Endothelial cell of umbilical vein (primary cell): ENCODE measurements around the gene MYLK. TPM values are rescaled to one million over a fixed set of nuclear protein-coding genes. Genes with fewer than 3 reads are reported as not detected.

Experiments used
- BruUV-seq: library from RNA; stranded (reverse); fragments of 400-500 nt; replicated peaks from 2 replicates; lab custom pipeline; 2021; lab: Mats Ljungman, UMichigan
- CTCF ChIA-PET: fragments of 300-600, 350-600 bp; sonication (Branson Sonifier 250); formaldehyde crosslinking; loops from one replicate; lab custom pipeline; 2021; ENCODE audit warnings: antibody characterized with exemption, inconsistent platforms; lab: Charles Lee
- POLR2A ChIA-PET: fragments of 300-600, 350-600 bp; sonication (Branson Sonifier 250); formaldehyde crosslinking; loops from one replicate; lab custom pipeline; 2021; ENCODE audit warnings: antibody characterized with exemption, inconsistent platforms; lab: Charles Lee
- DNase-seq: peaks from one replicate; pipeline ENCODE4 v3.0.0-alpha.2; 2011; ENCODE audit warnings: low read depth, low spot score
- FAIRE-seq: peaks from 2 replicates; lab custom pipeline; 2011; peaks lifted over from hg19 to GRCh38; lab: Jason Lieb, UNC
- H2AFZ ChIP-seq: 2 replicates; pipeline ENCODE4 v1.6.0; 2012; ENCODE audit warnings: low read depth, low read length, control low read depth, inconsistent platforms
- H3K27ac ChIP-seq: 2 replicates; pipeline ENCODE4 v1.5.1; 2011; ENCODE audit warnings: low read depth, mild to moderate bottlenecking, control low read depth, low read length, moderate library complexity; ENCODE audit not compliant: insufficient read depth
- H3K27me3 ChIP-seq, 2 experiments: 2 replicates each; pipeline versions ENCODE4 v1.6.0 to v1.6.1; 2011; ENCODE audit warnings: low read length in 2 of 2, mixed read lengths in 1 of 2; ENCODE audit not compliant: control insufficient read depth in 2 of 2, insufficient read depth in 2 of 2
- H3K36me3 ChIP-seq, 2 experiments: 2 replicates in 1 of 2; 3 replicates in 1 of 2; pipeline ENCODE4 v1.5.1; 2011; ENCODE audit warnings: low read length in 2 of 2, mild to moderate bottlenecking in 1 of 2, moderate library complexity in 1 of 2; ENCODE audit not compliant: control insufficient read depth in 2 of 2, insufficient read depth in 2 of 2; ENCODE audit errors: extremely low read depth in 1 of 2
- H3K4me1 ChIP-seq: 3 replicates; pipeline ENCODE4 v1.5.1; 2011; ENCODE audit warnings: mild to moderate bottlenecking, low read length; ENCODE audit not compliant: control insufficient read depth, insufficient read depth; ENCODE audit errors: extremely low read depth
- H3K4me2 ChIP-seq: 2 replicates; pipeline ENCODE4 v1.6.1; 2011; ENCODE audit warnings: low read length, control low read depth, mixed read lengths; ENCODE audit not compliant: insufficient read depth
- H3K4me3 ChIP-seq, 3 experiments: fragments of 200-600 bp in 1 of 3; sonication (generic), shearing (Covaris generic) in 1 of 3; replicated peaks in 1 of 3; 2 replicates each; pipeline ENCODE4 v1.5.1; 2011 to 2016; ENCODE audit warnings: control low read depth in 3 of 3, low read length in 3 of 3, mild to moderate bottlenecking in 2 of 3, inconsistent platforms in 1 of 3, low read depth in 1 of 3, moderate library complexity in 1 of 3; ENCODE audit not compliant: insufficient read depth in 1 of 3
- H3K79me2 ChIP-seq: 2 replicates; pipeline ENCODE4 v1.6.0; 2012; ENCODE audit warnings: low read length, inconsistent platforms; ENCODE audit not compliant: control insufficient read depth, insufficient read depth
- H3K9ac ChIP-seq: replicated peaks from 2 replicates; pipeline ENCODE3; 2011; ENCODE audit warnings: low read length, control low read depth; ENCODE audit not compliant: insufficient read depth; ENCODE audit errors: extremely low read depth
- H3K9me1 ChIP-seq: replicated peaks from 3 replicates; pipeline ENCODE4 v1.6.0; 2011; ENCODE audit warnings: mild to moderate bottlenecking, low read length; ENCODE audit not compliant: control insufficient read depth, insufficient read depth; ENCODE audit errors: extremely low read depth
- H3K9me3 ChIP-seq: replicated peaks from 2 replicates; pipeline ENCODE4 v1.5.1; 2012; ENCODE audit warnings: low read length, inconsistent platforms; ENCODE audit not compliant: control insufficient read depth, insufficient read depth
- H4K20me1 ChIP-seq: replicated peaks from 2 replicates; pipeline ENCODE3; 2011; ENCODE audit warnings: mild to moderate bottlenecking, low read length; ENCODE audit not compliant: control insufficient read depth, insufficient read depth; ENCODE audit errors: extremely low read depth
- EZH2 ChIP-seq: IDR thresholded peaks from 2 replicates; pipeline ENCODE4 v1.6.1; 2012; ENCODE audit warnings: borderline replicate concordance, low read depth, mild to moderate bottlenecking, moderate library complexity, low read length, inconsistent platforms; ENCODE audit not compliant: severe bottlenecking
- FOS ChIP-seq: IDR thresholded peaks from 2 replicates; pipeline ENCODE4 v1.6.1; 2011; ENCODE audit warnings: mild to moderate bottlenecking, low read length, moderate library complexity, borderline replicate concordance; ENCODE audit not compliant: insufficient read depth
- GATA2 ChIP-seq: IDR thresholded peaks from 2 replicates; pipeline ENCODE4 v1.7.0; 2011; ENCODE audit warnings: low read depth, mild to moderate bottlenecking, moderate library complexity, mixed read lengths, low read length; ENCODE audit not compliant: insufficient read length, insufficient read depth
- JUN ChIP-seq: IDR thresholded peaks from 2 replicates; pipeline ENCODE4 v1.6.1; 2011; ENCODE audit warnings: borderline replicate concordance, low read depth; ENCODE audit not compliant: insufficient read length, insufficient read depth
- MYC ChIP-seq: IDR thresholded peaks from one replicate; pipeline ENCODE4 v1.6.1; 2011; ENCODE audit warnings: mild to moderate bottlenecking, low read depth, low read length
- POLR2A ChIP-seq: IDR thresholded peaks from 2 replicates; pipeline ENCODE4 v1.6.1; 2012; ENCODE audit warnings: low read depth, mild to moderate bottlenecking, control low read depth, low read length
- POLR2AphosphoS5 ChIP-seq: IDR thresholded peaks from 2 replicates; pipeline ENCODE4 v1.6.1; 2012; ENCODE audit warnings: low read depth, mild to moderate bottlenecking, control low read depth, low read length, moderate library complexity; ENCODE audit not compliant: insufficient read depth
- dilution Hi-C: fragments of 300-500 bp; cut with MboI; formaldehyde crosslinking; loops from one replicate; pipeline ENCODE4 v1.15.0; 2019; ENCODE audit warnings: low sequenced_read_pairs; ENCODE audit not compliant: extremely low pct_ligation_motif_present
- intact Hi-C: fragments of 100-400 bp; cut with micrococcal nuclease; formaldehyde crosslinking; loops from one replicate; pipeline ENCODE4 v1.10.0; 2022
- polyA plus RNA-seq, 4 experiments: library from polyadenylated mRNA; depleted of rRNA in 3 of 4; stranded (reverse) in 3 of 4; unstranded in 1 of 4; fragments of >200 nt; gene quantifications; 2 replicates each; pipeline versions ENCODE4 v1.2.1 to v1.2.3, GENCODE V29; 2011 to 2012; ENCODE audit warnings: missing spikeins in 1 of 4
- total RNA-seq: library from RNA; stranded (reverse); gene quantifications from 2 replicates; pipeline ENCODE4 v1.2.3, GENCODE V29; 2021
- TF ChIP-seq, protein P1 (sequence below), 2 donors: IDR thresholded peaks; 1 replicate in 1 of 2; 2 replicates in 1 of 2; pipeline ENCODE4 v1.5.1; 2011; ENCODE audit warnings: low read length in 2 of 2, mild to moderate bottlenecking in 2 of 2, moderate library complexity in 2 of 2, control low read depth in 1 of 2, inconsistent platforms in 1 of 2, low read depth in 1 of 2; ENCODE audit not compliant: insufficient read depth in 1 of 2; ENCODE audit errors: extremely low read depth in 1 of 2
- TF ChIP-seq, protein P2 (sequence below): IDR thresholded peaks from 2 replicates; pipeline ENCODE4 v1.6.1; 2011; ENCODE audit not compliant: insufficient read depth, insufficient read length

Gene MYLK
- total and polyA plus RNA-seq, 2 donors (not counting 3 experiments of a cell fraction or from before 2014, with no cell fraction given): 10.0 to 22.2 TPM

DNA sequence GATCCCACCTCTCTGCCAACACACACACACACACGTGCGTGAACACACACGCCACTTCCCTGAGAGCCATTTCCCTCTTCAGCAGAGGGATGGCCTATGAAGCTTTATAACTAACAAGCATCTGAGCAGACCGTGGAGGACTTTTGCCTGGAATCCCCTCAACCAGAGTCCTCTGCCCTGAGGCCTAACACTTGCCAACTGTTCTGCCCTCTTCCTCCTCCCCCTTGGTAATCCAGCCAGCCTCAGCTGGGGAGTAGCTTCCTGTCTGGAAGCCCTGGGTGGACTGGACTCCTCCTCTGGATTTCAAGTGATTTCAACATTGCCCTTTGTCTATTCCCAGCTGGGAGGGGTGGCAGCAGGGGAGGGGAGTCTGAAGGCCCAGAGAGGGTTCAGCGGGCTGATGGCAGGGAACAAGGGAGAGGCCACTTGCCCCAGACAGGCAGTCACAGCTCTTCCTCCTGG is 230.9 kb downstream of the MYLK start:
- no peaks in the 10 kb centered on the region for H3K27me3 ChIP-seq
- H3K36me3 ChIP-seq: no peaks in the 10 kb centered on the region
- peak overlapping the region; percentile 17 for H2AFZ ChIP-seq
- peak; percentile 90 for FAIRE-seq
- intact Hi-C loops (loop anchor here (10.0 kb wide), 1 partner anchor 232 kb away; the partner anchor contains the start of gene MYLK), dilution Hi-C loops (no loop called here)
- ChIA-PET POLR2A (no interaction called here), CTCF (interaction anchor here (0.7 to 9.1 kb wide), 19 partner anchors 8 to 354 kb away, joined by 3 to 299 read pairs (median 8); no protein-coding TSS in a partner anchor)
- peaks cover 22% of the 10 kb centered on the region for H3K4me1 ChIP-seq
- TF ChIP-seq POLR2A (no peak), MYC (no peak), POLR2AphosphoS5 (no peak), GATA2 (no peak), JUN (no peak), FOS (no peak), EZH2 (no peak)
- TF ChIP-seq, protein P1, sequence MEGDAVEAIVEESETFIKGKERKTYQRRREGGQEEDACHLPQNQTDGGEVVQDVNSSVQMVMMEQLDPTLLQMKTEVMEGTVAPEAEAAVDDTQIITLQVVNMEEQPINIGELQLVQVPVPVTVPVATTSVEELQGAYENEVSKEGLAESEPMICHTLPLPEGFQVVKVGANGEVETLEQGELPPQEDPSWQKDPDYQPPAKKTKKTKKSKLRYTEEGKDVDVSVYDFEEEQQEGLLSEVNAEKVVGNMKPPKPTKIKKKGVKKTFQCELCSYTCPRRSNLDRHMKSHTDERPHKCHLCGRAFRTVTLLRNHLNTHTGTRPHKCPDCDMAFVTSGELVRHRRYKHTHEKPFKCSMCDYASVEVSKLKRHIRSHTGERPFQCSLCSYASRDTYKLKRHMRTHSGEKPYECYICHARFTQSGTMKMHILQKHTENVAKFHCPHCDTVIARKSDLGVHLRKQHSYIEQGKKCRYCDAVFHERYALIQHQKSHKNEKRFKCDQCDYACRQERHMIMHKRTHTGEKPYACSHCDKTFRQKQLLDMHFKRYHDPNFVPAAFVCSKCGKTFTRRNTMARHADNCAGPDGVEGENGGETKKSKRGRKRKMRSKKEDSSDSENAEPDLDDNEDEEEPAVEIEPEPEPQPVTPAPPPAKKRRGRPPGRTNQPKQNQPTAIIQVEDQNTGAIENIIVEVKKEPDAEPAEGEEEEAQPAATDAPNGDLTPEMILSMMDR (IDR thresholded peaks at IDR 0.05; ENCODE audit: extremely low read depth in 1 of 2, insufficient read depth in 1 of 2, low read depth in 1 of 2, low read length in 2 of 2): no peak
- TF ChIP-seq, protein P2, sequence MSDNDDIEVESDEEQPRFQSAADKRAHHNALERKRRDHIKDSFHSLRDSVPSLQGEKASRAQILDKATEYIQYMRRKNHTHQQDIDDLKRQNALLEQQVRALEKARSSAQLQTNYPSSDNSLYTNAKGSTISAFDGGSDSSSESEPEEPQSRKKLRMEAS: no peak
- H3K79me2 ChIP-seq: no peaks in the 10 kb centered on the region
- H3K9me3 ChIP-seq: no peaks in the 10 kb centered on the region
- H3K9me1 ChIP-seq: no peaks in the 10 kb centered on the region
- no peak overlapping the region for H3K4me3 ChIP-seq
- no peak overlapping the region for H3K9ac ChIP-seq
- H3K27ac ChIP-seq: no peak overlapping the region
- H3K4me2 ChIP-seq: no peak overlapping the region
- peak; percentile 57 for DNase-seq
- H4K20me1 ChIP-seq: no peaks in the 10 kb centered on the region
- BruUV-seq: no TSS peak
